Measurements from ENCODE around the gene PREX1.
A peak's percentile ranks its signal among the peaks of the same experiment; 100 is the strongest.

The PREX1 gene

DNA sequence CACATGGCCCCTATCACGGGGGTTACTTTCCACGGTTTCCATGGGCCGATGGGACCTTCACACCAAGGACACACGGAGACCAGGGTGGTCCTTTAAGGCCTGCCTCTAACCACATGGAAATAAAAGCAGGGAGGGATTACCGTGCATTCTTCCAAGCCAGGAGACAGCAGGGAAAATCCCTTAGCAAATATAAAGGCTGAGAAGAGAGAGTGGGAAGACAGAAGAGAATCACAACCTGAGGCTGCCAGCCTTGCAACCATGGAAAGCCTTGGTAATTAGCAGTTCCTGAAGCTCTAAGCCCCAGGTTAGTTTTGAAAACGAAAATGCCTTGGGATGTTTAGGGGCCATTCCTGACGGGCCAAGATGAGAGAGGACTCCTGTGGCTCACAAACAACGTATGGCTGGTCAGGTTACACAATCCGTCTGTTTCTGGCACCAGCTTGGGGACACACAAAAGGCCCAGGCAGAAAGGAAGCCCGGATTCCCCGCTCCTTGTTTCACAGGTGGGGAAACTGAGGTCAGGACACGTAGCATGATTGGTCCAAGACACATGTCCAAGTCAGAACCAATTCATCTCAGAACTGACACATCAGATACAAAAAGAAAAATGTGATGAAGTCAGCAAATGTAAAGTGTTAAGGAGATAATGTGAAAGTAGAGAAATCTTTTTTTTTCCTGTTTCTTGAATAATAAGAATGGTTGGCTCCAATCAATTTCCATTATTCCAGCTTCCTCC, 2.8 kb downstream of the PREX1 start:
- peaks cover 15% of the 10 kb centered on the region for H3K36me3 Mint-ChIP-seq (ENCODE audit: low read depth)
- H3K4me1 Mint-ChIP-seq: peaks cover 70% of the 10 kb centered on the region
- H3K27me3 Mint-ChIP-seq: no peaks in the 10 kb centered on the region
- DNase-seq (no peak), ATAC-seq (no peak)
- peak overlapping the region; percentile 98 for H3K27ac Mint-ChIP-seq
- peak overlapping the region; percentile 94 for H3K4me3 Mint-ChIP-seq
- no peaks in the 10 kb centered on the region for H3K9me3 Mint-ChIP-seq

DNA sequence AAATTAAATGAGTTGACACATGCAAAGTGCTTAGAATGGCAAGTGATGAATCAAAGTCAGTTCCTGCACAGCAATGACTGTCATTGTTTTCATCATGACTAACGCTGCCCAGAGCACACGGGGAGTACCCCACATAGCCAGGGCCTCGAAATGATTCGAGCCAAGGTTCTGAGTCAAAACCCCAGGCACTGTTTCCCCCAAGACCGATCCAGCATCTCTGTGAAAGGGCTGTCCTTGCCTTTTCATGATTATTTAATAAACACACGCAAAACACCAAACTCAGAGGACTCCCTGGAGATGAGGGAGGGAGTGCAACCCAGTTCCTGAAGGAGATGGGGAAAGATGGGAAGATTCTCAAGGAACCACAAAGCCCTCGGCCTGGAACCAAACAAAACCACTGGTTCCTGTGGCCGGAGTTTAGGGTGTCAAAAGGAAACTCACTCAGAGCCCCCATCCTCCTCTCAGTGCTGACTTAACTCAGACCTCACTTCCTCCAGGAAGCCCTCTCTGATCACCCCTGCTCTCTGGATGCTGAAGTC, 3.8 kb downstream of the PREX1 start:
- Mint-ChIP-seq H3K4me3 (peak overlapping the region; percentile 94), H3K4me1 (peaks cover 77% of the 10 kb centered on the region), H3K36me3 (ENCODE audit: low read depth) (peaks cover 15% of the 10 kb centered on the region), H3K27ac (peak overlapping the region; percentile 98), H3K27me3 (no peaks in the 10 kb centered on the region), H3K9me3 (no peaks in the 10 kb centered on the region)
- ATAC-seq (peak; percentile 88), DNase-seq (peak; percentile 71)

DNA sequence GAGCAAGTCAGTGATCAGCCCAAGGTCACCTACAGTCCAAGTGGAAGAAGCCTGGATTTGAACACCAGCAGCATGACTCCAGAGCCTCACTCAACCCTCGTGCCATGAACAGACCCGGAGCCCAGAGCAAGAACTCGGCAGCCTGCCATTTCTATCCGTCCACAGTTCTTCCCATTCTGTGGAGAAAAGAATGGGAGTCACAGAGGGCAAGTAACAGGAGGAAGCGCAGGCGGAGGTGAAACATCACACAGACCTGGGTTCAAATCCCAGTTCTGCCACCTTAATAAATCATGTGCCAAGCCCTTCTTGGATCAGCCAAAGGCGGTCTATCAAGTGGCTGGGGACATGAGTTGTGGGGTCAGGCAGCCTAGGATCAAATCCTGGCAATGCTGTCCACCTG, 4.3 kb downstream of the PREX1 start:
- ATAC-seq: no peak
- H3K27ac Mint-ChIP-seq: peak overlapping the region; percentile 98
- H3K27me3 Mint-ChIP-seq: no peaks in the 10 kb centered on the region
- H3K4me1 Mint-ChIP-seq: peaks cover 79% of the 10 kb centered on the region
- peak overlapping the region; percentile 94 for H3K4me3 Mint-ChIP-seq
- H3K9me3 Mint-ChIP-seq: no peaks in the 10 kb centered on the region
- no peak for DNase-seq
- H3K36me3 Mint-ChIP-seq (ENCODE audit: low read depth): peaks cover 15% of the 10 kb centered on the region

DNA sequence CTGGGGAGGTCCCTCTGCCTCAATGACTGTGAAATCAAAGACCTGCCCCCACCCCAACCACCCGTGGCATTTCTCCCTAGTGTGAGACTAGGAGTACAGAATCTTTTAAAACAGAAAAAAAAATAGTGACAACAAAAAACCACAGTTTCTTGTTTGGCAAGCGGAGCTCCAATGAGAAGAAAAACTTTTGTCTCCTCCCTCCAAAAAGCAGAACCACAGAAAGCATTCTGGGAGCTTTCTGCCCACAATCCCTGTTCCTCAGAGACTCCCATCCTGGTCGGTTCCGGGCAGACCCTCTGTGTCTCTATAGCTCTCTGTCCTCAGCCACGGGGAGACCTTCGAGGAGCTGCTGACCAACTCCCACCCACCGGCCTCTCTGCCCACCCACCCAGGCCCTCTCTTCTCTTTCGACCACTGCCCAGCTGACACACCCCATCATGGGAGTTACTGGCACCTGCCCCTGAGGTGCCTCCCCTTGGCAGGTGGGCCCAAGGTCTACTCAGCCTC, 4.9 kb downstream of the PREX1 start:
- H3K36me3 Mint-ChIP-seq (ENCODE audit: low read depth): peaks cover 15% of the 10 kb centered on the region
- DNase-seq (no peak), ATAC-seq (no peak)
- H3K9me3 Mint-ChIP-seq: no peaks in the 10 kb centered on the region
- no peaks in the 10 kb centered on the region for H3K27me3 Mint-ChIP-seq
- H3K4me1 Mint-ChIP-seq: peaks cover 84% of the 10 kb centered on the region
- H3K4me3 Mint-ChIP-seq: peak overlapping the region; percentile 94
- peak overlapping the region; percentile 98 for H3K27ac Mint-ChIP-seq

DNA sequence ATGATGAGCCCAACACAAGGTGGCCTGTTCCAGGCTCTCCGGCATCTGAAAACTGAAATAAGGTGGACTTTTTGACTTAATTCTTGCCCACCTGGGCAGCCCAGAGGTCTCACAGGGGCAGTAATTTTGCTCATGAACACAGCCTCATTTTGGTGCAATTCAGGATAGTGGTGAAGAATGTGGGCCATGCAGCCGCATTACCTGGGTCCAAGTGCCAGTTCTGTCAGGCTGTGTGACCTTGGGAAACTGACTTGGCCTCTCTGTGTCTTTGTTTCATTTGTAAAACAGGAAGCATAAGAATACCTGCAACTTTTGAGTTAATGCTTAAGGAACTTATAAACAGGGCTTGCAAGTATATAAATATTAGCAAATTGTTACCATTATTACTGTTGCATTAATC, 5.6 kb downstream of the PREX1 start:
- Mint-ChIP-seq H3K27me3 (no peaks in the 10 kb centered on the region), H3K36me3 (ENCODE audit: low read depth) (peaks cover 16% of the 10 kb centered on the region), H3K27ac (peak overlapping the region; percentile 98), H3K4me1 (peaks cover 91% of the 10 kb centered on the region), H3K4me3 (no peak overlapping the region), H3K9me3 (no peaks in the 10 kb centered on the region)
- DNase-seq: no peak
- ATAC-seq: no peak

DNA sequence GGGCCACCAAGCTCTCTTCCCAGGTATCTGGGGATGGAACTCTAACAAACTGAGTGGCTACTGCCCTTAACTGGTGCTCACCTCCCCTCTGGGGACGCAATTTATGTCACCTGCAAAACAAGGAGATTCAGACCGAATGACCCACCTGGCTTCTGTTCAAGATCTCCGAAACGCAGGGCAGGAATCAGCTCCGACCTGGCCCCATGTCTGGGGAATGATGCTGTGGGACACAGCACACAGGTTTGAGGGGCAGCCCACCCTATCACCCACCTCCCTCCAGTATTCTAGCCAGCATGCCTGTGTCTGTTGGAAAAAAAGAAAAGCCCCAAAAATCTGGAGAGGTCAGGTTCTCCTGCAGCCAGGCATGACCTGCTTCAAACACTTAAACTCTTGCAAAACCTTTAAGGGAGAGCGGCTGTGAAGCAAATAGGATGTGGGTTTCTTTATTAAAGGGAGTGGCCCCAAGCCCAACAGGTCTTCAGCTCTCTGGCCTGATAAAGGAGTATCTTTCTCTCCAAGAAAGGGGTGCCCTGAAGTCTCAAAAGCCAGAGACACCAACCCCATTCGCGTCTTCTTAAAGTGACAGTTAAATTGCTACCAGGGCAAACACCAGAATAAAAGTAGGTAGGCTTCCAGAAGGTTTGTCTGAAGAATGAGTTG, 6.4 kb downstream of the PREX1 start:
- no peak overlapping the region for H3K4me3 Mint-ChIP-seq
- peaks cover 98% of the 10 kb centered on the region for H3K4me1 Mint-ChIP-seq
- ATAC-seq: no peak
- no peaks in the 10 kb centered on the region for H3K27me3 Mint-ChIP-seq
- H3K9me3 Mint-ChIP-seq: no peaks in the 10 kb centered on the region
- H3K36me3 Mint-ChIP-seq (ENCODE audit: low read depth): peaks cover 21% of the 10 kb centered on the region
- DNase-seq: no peak
- H3K27ac Mint-ChIP-seq: peak overlapping the region; percentile 52

DNA sequence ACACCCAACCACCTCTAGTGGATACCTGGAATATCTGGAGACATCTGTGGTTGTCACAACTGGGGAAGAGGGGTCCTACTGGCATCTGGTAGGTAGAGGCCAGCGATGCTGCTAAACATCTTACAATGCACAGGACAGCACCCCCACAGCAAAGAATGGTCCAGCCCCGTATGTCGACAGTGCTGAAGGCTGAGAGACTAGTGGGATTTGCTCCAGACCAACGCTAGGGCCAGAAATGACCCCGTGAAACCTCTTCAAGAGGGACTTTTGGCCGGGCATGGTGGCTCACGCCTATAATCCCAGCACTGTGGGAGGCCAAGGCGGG, 7.2 kb downstream of the PREX1 start:
- peaks cover 96% of the 10 kb centered on the region for H3K4me1 Mint-ChIP-seq
- no peaks in the 10 kb centered on the region for H3K27me3 Mint-ChIP-seq
- H3K36me3 Mint-ChIP-seq (ENCODE audit: low read depth): peaks cover 21% of the 10 kb centered on the region
- ATAC-seq: no peak
- peak overlapping the region; percentile 66 for H3K27ac Mint-ChIP-seq
- DNase-seq: no peak
- H3K9me3 Mint-ChIP-seq: no peaks in the 10 kb centered on the region
- H3K4me3 Mint-ChIP-seq: no peak overlapping the region

DNA sequence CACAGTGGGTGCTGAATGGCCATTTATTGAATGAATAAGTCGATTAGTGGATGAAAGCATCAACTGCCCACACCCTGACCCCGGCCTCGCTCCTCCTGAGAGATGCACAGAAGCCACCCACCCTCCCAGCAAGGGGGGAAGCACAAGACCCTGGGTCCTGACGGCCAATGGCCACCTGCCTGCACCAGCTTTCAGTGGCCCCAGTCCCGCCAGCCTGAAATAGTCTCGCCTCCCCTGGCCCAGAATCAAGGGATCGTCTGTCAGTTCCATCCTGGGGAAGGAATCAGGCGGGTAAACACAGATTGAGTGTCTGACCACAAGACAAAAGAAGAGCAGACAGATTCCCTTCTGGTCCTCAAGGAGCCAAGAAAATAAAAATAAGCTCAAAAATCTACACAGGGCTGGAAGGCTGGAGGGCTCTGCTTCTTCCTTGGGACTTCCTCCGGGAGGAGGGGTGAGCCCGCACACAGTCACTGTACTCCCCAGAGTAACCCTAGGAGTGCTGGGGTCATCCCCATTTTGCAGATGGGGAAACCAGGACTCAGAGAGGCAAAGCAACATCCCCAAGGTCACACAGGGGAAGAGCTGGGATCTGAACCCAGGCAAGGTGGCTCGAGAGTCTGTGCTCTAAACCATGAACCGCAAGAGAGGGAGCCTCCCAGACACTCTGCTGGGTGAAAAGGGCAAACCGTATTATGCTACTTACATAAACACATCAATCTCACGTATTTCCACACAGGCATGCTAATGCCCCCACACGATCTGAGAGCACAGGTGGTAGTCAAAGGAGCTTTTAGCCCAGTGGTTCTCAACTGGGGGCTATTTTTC, 7.8 kb downstream of the PREX1 start:
- Mint-ChIP-seq H3K4me3 (peak overlapping the region; percentile 55), H3K27me3 (no peaks in the 10 kb centered on the region), H3K9me3 (no peaks in the 10 kb centered on the region), H3K36me3 (ENCODE audit: low read depth) (peaks cover 21% of the 10 kb centered on the region), H3K27ac (peak overlapping the region; percentile 66), H3K4me1 (peaks cover 96% of the 10 kb centered on the region)
- no peak for ATAC-seq
- no peak for DNase-seq

DNA sequence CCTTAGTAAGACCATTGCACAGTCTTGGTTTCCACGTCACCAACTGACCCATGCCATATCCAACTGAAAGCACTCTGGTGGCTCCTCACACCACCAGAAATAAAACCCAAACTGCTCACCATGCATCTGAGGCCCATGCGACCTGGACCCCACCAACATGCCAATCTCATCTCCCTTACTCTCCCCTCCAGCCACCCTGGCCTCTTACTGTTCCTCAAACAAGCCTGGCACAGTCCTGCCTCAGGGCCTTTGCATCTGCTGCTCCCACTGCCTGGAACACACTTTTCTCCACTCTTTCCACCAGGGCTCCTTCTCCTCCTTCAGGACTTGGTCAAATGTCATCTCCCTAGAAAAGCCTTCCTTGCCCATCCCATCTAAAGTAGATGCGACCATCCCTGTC, 8.7 kb downstream of the PREX1 start:
- Mint-ChIP-seq H3K36me3 (ENCODE audit: low read depth) (peaks cover 23% of the 10 kb centered on the region), H3K4me1 (peaks cover 91% of the 10 kb centered on the region), H3K4me3 (peak overlapping the region; percentile 61), H3K9me3 (no peaks in the 10 kb centered on the region), H3K27ac (peak overlapping the region; percentile 66), H3K27me3 (no peaks in the 10 kb centered on the region)
- DNase-seq (no peak), ATAC-seq (no peak)

DNA sequence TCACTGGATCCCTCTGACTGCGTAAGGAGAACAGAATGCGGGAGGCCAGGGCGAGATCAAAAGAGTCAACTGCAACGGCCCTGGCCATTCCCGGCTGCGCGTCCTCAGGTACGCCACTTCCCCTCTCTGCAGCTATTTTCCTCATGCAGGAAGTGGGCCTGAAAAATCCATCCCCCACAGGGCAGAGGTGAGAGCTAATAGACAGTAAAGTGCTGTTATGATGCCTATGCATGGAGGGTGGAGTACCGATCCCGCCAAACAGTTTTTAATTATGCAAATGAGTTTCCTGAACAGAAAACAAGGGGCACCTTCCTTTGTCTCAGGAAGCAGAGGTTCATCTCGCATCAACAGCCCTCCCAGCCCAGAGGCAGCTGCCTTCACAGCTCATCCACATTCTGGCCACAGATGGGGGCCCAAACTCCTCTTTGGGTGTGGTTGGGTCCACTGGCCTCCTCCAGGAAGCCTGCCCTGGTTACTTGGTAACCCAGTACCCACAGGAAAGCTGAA, 9.3 kb downstream of the PREX1 start:
- DNase-seq (peak; percentile 52), ATAC-seq (peak; percentile 69)
- Mint-ChIP-seq H3K4me3 (peak overlapping the region; percentile 61), H3K27ac (peak overlapping the region; percentile 66), H3K27me3 (no peaks in the 10 kb centered on the region), H3K4me1 (peaks cover 85% of the 10 kb centered on the region), H3K9me3 (no peaks in the 10 kb centered on the region), H3K36me3 (ENCODE audit: low read depth) (peaks cover 23% of the 10 kb centered on the region)

DNA sequence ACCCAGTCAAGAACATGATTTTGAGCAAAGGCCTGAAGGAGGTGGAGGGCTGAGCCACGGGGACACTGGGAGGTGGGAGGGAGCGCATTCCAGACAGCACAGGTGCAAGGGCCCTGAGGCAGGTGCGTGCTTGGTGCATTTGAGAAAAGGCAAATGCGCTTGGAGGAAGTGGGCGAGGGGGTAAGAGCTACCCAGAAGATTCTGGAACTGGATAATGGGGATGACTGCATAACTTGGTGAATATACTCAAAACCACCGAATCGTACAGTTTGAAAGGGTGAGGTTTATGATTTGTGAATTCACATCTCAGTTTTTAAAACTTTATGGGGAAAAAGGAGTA, 9.8 kb downstream of the PREX1 start:
- DNase-seq (no peak), ATAC-seq (no peak)
- Mint-ChIP-seq H3K4me3 (peak overlapping the region; percentile 61), H3K27me3 (no peaks in the 10 kb centered on the region), H3K4me1 (peaks cover 80% of the 10 kb centered on the region), H3K27ac (peak overlapping the region; percentile 66), H3K9me3 (no peaks in the 10 kb centered on the region), H3K36me3 (ENCODE audit: low read depth) (peaks cover 23% of the 10 kb centered on the region)

DNA sequence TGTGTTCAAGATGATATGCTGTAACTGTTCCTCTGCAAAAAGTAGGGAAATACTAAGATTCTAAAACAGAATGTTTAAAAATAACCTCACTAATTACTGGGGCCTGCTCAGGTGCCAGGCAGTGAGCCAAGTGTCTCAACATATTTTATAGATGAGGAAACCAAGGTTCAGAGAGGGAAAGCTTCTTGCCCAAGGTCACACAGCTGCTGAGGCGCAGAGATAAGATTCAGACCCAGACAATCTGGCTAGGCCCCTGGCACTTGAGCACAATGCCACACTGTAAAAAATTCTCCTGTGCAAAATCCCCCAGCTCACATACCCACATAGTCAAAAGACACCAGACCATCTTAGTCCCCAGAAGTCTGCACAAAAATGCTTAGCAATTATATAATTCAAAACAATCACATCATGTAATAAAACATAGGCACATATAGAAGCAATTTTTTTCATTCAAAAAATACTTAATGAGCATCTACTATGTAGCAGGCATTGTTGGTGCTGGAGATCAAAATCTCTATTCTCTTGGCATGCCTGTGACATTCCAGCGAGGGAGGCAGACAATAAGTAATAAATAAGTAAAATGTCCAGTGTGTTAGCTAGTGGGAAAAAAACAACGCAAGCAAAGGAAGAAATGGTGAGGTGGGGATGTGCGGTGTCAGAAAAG, 10.3 kb downstream of the PREX1 start:
- H3K4me3 Mint-ChIP-seq: peak overlapping the region; percentile 61
- no peaks in the 10 kb centered on the region for H3K27me3 Mint-ChIP-seq
- H3K27ac Mint-ChIP-seq: peak overlapping the region; percentile 66
- ATAC-seq: no peak
- DNase-seq: no peak
- peaks cover 23% of the 10 kb centered on the region for H3K36me3 Mint-ChIP-seq (ENCODE audit: low read depth)
- H3K9me3 Mint-ChIP-seq: no peaks in the 10 kb centered on the region
- peaks cover 75% of the 10 kb centered on the region for H3K4me1 Mint-ChIP-seq

DNA sequence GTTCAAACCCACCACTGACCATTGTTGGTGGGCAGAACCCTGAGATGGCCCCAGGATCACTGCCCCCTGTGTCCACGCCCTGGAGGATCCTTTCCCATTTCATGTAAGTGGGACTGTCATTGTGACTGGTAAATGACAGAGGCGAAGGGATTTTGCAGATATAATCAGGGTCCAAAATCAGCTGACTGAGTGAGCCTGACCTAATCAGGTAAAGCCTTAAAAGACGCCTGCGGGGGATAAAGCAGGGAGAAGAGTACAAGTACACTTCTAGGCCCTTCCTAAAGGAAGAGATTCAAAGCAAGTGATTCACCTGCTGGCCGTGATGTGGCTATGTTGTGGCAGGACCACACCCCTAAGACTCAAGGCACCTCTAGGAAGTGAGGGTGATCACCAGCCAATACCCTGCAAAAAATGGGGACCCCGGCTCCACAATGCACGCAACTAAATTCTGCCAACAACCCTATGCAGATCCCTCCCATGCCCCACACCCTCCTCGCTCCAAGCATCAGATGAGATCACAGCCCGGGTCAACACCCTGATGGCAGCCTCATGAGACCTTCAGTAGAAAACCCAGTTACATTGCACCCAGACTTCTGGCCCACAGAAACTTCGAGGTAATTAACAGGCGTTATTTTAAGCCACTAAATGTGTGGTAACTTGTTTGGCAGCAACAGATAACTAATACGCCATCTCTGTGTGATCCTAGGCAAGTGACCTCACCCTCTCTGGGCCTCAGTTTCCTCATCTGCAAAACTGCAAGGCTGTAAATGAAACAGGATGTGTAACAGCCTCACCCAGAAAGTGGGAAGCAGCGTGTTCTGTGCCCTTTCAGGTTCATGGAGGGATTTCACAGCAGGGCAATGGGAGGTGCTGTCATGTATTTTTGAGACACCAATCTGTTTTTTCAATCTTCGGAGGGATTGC, 11.3 kb downstream of the PREX1 start:
- no peak for DNase-seq
- H3K4me1 Mint-ChIP-seq: peaks cover 70% of the 10 kb centered on the region
- H3K27ac Mint-ChIP-seq: peak overlapping the region; percentile 66
- H3K36me3 Mint-ChIP-seq (ENCODE audit: low read depth): peaks cover 26% of the 10 kb centered on the region
- H3K9me3 Mint-ChIP-seq: no peaks in the 10 kb centered on the region
- no peak overlapping the region for H3K4me3 Mint-ChIP-seq
- no peaks in the 10 kb centered on the region for H3K27me3 Mint-ChIP-seq
- ATAC-seq: no peak
